A549 (cell line): ENCODE data around the gene CA11. TPM values are rescaled to one million over a fixed set of nuclear protein-coding genes. Genes with fewer than 3 reads are reported as not detected.

Experiments used
- ATAC-seq, 2 experiments: fragments of 200-7000 bp in 1 of 2; fragments of >200 bp in 1 of 2; cut with Nextera tagmentation in 1 of 2; cut with Tn5 transposase in 1 of 2; 3 replicates each; pipeline versions ENCODE4 v1.8.0 to v1.9.1; 2018 to 2020; ENCODE audit warnings: mild to moderate bottlenecking in 1 of 2, moderate library complexity in 1 of 2
- CTCF ChIA-PET: fragments of 300-600 bp; sonication (Branson Sonifier 250); formaldehyde crosslinking; extraction: SDS; loops from one replicate; lab custom pipeline; 2021; ENCODE audit warnings: antibody characterized with exemption, inconsistent platforms; lab: Yijun Ruan, JAX
- POLR2A ChIA-PET: fragments of 350-600 bp; formaldehyde crosslinking; extraction: SDS; loops from one replicate; lab custom pipeline; 2021; ENCODE audit warnings: antibody characterized with exemption, inconsistent platforms; lab: Yijun Ruan, JAX
- DNase-seq, 2 experiments: peaks; one replicate each; pipeline versions ENCODE4 v3.0.0 to v3.0.0-alpha.2; 2011 to 2016; ENCODE audit warnings: low read depth in 1 of 2, low spot score in 1 of 2
- FAIRE-seq: peaks from 2 replicates; lab custom pipeline; 2011; peaks lifted over from hg19 to GRCh38; lab: Jason Lieb, UNC
- H3K27ac ChIP-seq, 2 experiments: fragments of >200 bp; sonication (Bioruptor Twin); formaldehyde crosslinking; 3 replicates each; pipeline ENCODE4 v1.5.1; 2016 to 2017
- H3K4me1 ChIP-seq: fragments of >200 bp; sonication (Bioruptor Twin); formaldehyde crosslinking; 3 replicates; pipeline ENCODE4 v1.6.1; 2016
- H3K4me2 ChIP-seq: fragments of >200 bp; sonication (Bioruptor Twin); formaldehyde crosslinking; 3 replicates; pipeline ENCODE4 v1.6.1; 2016
- H3K4me3 ChIP-seq: fragments of >200 bp; sonication (Bioruptor Twin); formaldehyde crosslinking; 3 replicates; pipeline ENCODE4 v1.5.1; 2016
- H3K9me3 ChIP-seq: fragments of >200 bp; sonication (Bioruptor Twin); formaldehyde crosslinking; 3 replicates; pipeline ENCODE4 v1.6.1; 2016
- BHLHE40 ChIP-seq: IDR thresholded peaks from 2 replicates; pipeline ENCODE4 v1.6.1; 2012; ENCODE audit warnings: low read depth, low read length, inconsistent platforms
- CEBPB ChIP-seq, 2 experiments: fragments of >200 bp in 1 of 2; sonication (Bioruptor Twin) in 1 of 2; formaldehyde crosslinking in 1 of 2; IDR thresholded peaks; 2 replicates each; pipeline ENCODE4 v1.6.1; 2012 to 2016
- CHD2 ChIP-seq: fragments of 150-350 bp; IDR thresholded peaks from 2 replicates; pipeline ENCODE4 v1.6.1; 2014; ENCODE audit warnings: low read length; ENCODE audit not compliant: partially characterized antibody
- EHMT2 ChIP-seq: fragments of 200-600 bp; sonication (generic); IDR thresholded peaks from 2 replicates; pipeline ENCODE4 v1.6.1; 2016; ENCODE audit warnings: antibody characterized with exemption, low read depth, mild to moderate bottlenecking, moderate library complexity
- EP300 ChIP-seq, 2 experiments: fragments of >200 bp; sonication (Bioruptor Twin); formaldehyde crosslinking; IDR thresholded peaks; 2 replicates in 1 of 2; 3 replicates in 1 of 2; pipeline ENCODE4 v1.6.1; 2016 to 2017
- ESRRA ChIP-seq: fragments of 150-350 bp; IDR thresholded peaks from 2 replicates; pipeline ENCODE4 v1.6.1; 2014; ENCODE audit warnings: mild to moderate bottlenecking, low read length, borderline replicate concordance
- FOSB ChIP-seq: fragments of 250-450 bp; sonication (Bioruptor Pico); IDR thresholded peaks from 2 replicates; pipeline ENCODE4 v1.5.0; 2020; ENCODE audit warnings: mild to moderate bottlenecking, moderate library complexity
- GATA3 ChIP-seq: IDR thresholded peaks from 2 replicates; pipeline ENCODE4 v1.6.1; 2012; ENCODE audit warnings: borderline replicate concordance
- HDAC2 ChIP-seq: fragments of 200-600 bp; sonication (generic); IDR thresholded peaks from 2 replicates; pipeline ENCODE4 v1.6.1; 2016
- HEYL ChIP-seq: fragments of 250-450 bp; sonication (Bioruptor Pico); IDR thresholded peaks from 2 replicates; pipeline ENCODE4 v1.8.0; 2021; ENCODE audit warnings: mild to moderate bottlenecking, moderate library complexity
- JUN ChIP-seq, 2 experiments: fragments of >200 bp; sonication (Bioruptor Twin); formaldehyde crosslinking; IDR thresholded peaks; 2 replicates in 1 of 2; 3 replicates in 1 of 2; pipeline ENCODE4 v1.6.1; 2016 to 2017
- JUNB ChIP-seq: fragments of >200 bp; sonication (Bioruptor Twin); formaldehyde crosslinking; IDR thresholded peaks from 2 replicates; pipeline ENCODE4 v1.6.1; 2016
- MAFK ChIP-seq: fragments of 450-650 bp; IDR thresholded peaks from 2 replicates; pipeline ENCODE4 v1.6.1; 2014; ENCODE audit not compliant: partially characterized antibody
- MAZ ChIP-seq: fragments of 150-350 bp; IDR thresholded peaks from 2 replicates; pipeline ENCODE4 v1.6.1; 2014; ENCODE audit warnings: antibody characterized with exemption, low read depth, low read length, borderline replicate concordance
- MYC ChIP-seq: IDR thresholded peaks from 2 replicates; pipeline ENCODE4 v1.6.1; 2012; ENCODE audit warnings: mild to moderate bottlenecking, inconsistent platforms, low read length, improper control_type of control experiment, borderline replicate concordance
- NPAS2 ChIP-seq: fragments of 250-450 bp; sonication (Bioruptor Pico); IDR thresholded peaks from 2 replicates; pipeline ENCODE4 v1.8.0; 2022; ENCODE audit warnings: mild to moderate bottlenecking, moderate library complexity, borderline replicate concordance
- NR3C1 ChIP-seq: fragments of >200 bp; sonication (Bioruptor Twin); formaldehyde crosslinking; IDR thresholded peaks from 3 replicates; pipeline ENCODE4 v1.6.1; 2017
- PHF8 ChIP-seq: fragments of 200-600 bp; sonication (generic); IDR thresholded peaks from 2 replicates; pipeline ENCODE4 v1.6.1; 2016; ENCODE audit warnings: low read depth, mild to moderate bottlenecking, antibody characterized with exemption, moderate library complexity, borderline replicate concordance
- POLR2A ChIP-seq: IDR thresholded peaks from 2 replicates; pipeline ENCODE4 v1.6.1; 2012; ENCODE audit warnings: mild to moderate bottlenecking, low read length
- POLR2AphosphoS2 ChIP-seq: conservative IDR thresholded peaks from 2 replicates; pipeline ENCODE4 v1.6.1; 2012; ENCODE audit warnings: low read length, improper control_type of control experiment, inconsistent platforms
- RAD21 ChIP-seq, 2 experiments: fragments of >200 bp in 1 of 2; sonication (Bioruptor Twin) in 1 of 2; formaldehyde crosslinking in 1 of 2; IDR thresholded peaks in 1 of 2; conservative IDR thresholded peaks in 1 of 2; 2 replicates in 1 of 2; 3 replicates in 1 of 2; pipeline ENCODE4 v1.6.1; 2012 to 2018; ENCODE audit warnings: inconsistent platforms in 1 of 2
- RCOR1 ChIP-seq: fragments of 150-350 bp; IDR thresholded peaks from 2 replicates; pipeline ENCODE4 v1.6.1; 2014; ENCODE audit warnings: antibody characterized with exemption, low read length, low read depth
- RFX5 ChIP-seq: fragments of 450-650 bp; IDR thresholded peaks from 2 replicates; pipeline ENCODE4 v1.7.1; 2014; ENCODE audit warnings: antibody characterized with exemption, mild to moderate bottlenecking, moderate library complexity
- SMC3 ChIP-seq: fragments of >200 bp; sonication (Bioruptor Twin); formaldehyde crosslinking; IDR thresholded peaks from 3 replicates; pipeline ENCODE4 v1.6.1; 2018; ENCODE audit warnings: inconsistent platforms
- TFCP2L1 ChIP-seq: fragments of 250-450 bp; sonication (Bioruptor Pico); IDR thresholded peaks from 2 replicates; pipeline ENCODE4 v1.5.0; 2021; ENCODE audit warnings: mild to moderate bottlenecking
- TP53 ChIP-seq: fragments of 250-450 bp; sonication (Bioruptor Pico); IDR thresholded peaks from 2 replicates; pipeline ENCODE4 v1.5.0; 2021; ENCODE audit warnings: mild to moderate bottlenecking, moderate library complexity
- WGBS: methylation state at CpG from one replicate; pipeline ENCODE4 v1.1.6; 2017; ENCODE audit errors: missing lambda C conversion rate; 5-methylcytosine and 5-hydroxymethylcytosine counted together
- polyA plus RNA-seq, 4 experiments: library from polyadenylated mRNA; depleted of rRNA in 3 of 4; stranded (reverse); fragments of >200 nt; fragmentation: RNase III in 1 of 4; extraction: RNeasy Plus Mini Kit Qiagen cat#74134 plus additional on column Dnase treatment in 1 of 4; gene quantifications; 2 replicates in 3 of 4; 3 replicates in 1 of 4; pipeline ENCODE4 v1.2.3, GENCODE V29; 2011 to 2017
- TF ChIP-seq, protein P1 (sequence below): IDR thresholded peaks from 2 replicates; pipeline ENCODE4 v1.6.1; 2012; ENCODE audit warnings: low read depth, borderline replicate concordance
- TF ChIP-seq, protein P2 (sequence below): fragments of 250-450 bp; sonication (Bioruptor Pico); IDR thresholded peaks from 2 replicates; pipeline ENCODE4 v1.5.0; 2021; ENCODE audit warnings: mild to moderate bottlenecking, moderate library complexity, borderline replicate concordance
- TF ChIP-seq, protein P3 (sequence below): IDR thresholded peaks from 2 replicates; pipeline ENCODE4 v1.6.1; 2012
- TF ChIP-seq, protein P4 (sequence below): fragments of 200-600 bp; sonication (generic); IDR thresholded peaks from 2 replicates; pipeline ENCODE4 v1.6.1; 2016; ENCODE audit warnings: antibody characterized with exemption, mild to moderate bottlenecking, moderate library complexity
- TF ChIP-seq, protein P5 (sequence below): fragments of 250-450 bp; sonication (Bioruptor Pico); IDR thresholded peaks from 2 replicates; pipeline ENCODE4 v1.5.0; 2020; ENCODE audit warnings: low read depth, mild to moderate bottlenecking, moderate library complexity
- TF ChIP-seq, protein P6 (sequence below): fragments of 450-650 bp; IDR thresholded peaks from 2 replicates; pipeline ENCODE4 v1.6.1; 2014; ENCODE audit warnings: antibody characterized with exemption

The CA11 gene
- polyA plus RNA-seq, 2 of the 4 experiments (the other 2 are of a cell fraction) = 9.8 to 21.0 TPM

DNA sequence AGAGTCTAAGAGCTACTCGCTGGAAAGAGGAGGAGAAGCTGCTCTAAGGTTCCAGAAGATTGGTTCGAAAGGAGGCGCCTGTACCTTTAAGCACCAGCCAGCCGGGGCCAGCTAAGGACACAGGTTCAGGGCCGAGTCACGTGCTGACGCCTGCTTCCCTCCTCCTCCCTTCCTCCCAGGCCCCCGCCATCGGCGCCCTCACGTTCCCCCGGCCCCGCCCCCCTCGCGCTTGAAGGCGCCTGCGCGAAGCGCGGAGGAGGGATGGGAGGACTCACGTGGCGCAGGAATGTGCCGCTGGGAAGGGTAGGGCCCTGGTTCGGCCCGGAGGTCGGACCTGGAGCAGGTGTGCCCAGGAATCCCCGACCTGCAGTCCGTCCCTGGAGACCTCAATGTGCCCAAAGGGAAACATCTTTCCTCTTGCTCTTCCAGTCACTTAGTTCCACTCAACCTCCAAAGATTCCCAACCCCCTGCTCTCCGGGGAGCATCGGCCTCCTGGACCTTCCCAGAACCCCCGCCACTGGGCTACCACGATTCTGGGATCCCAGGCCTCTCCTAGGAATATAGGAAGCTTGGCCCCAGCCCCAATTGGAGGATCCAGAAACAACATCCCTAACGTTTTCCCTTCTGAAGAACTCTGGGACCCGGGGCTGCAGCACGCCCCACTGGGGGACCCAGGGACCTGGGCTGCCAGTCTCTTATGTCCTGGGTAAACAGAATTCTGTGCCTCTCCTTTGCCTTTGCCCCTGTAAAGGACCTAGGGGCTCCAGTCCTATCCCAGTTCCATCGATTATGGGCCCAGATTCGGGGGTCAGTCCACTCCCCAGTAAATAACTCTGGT lies 11.3 kb downstream of the CA11 start:
- H3K27ac ChIP-seq = peak overlapping the region; percentile 86 to 92
- peak; percentile 21 to 52 for ATAC-seq
- 4% methylated on average over 22 of the region's 37 CpGs for WGBS
- peak; percentile 91 to 99 for DNase-seq
- peak overlapping the region; percentile 71 for H3K4me3 ChIP-seq
- FAIRE-seq = peak; percentile 59
- H3K9me3 ChIP-seq = no peaks in the 10 kb centered on the region
- ChIA-PET POLR2A (interaction anchor here (0.5 to 1.5 kb wide), 5 partner anchors 11 to 78 kb away, joined by 3 to 18 read pairs (median 8); partner anchors contain the start of genes CA11, RPL18 and SPHK2), CTCF (interaction anchor here (1.3 to 2.0 kb wide), 4 partner anchors 11 to 514 kb away, joined by 3 to 5 read pairs (median 4); partner anchors contain the start of gene FAM83E)
- peaks cover 55% of the 10 kb centered on the region for H3K4me1 ChIP-seq
- H3K4me2 ChIP-seq = peak overlapping the region; percentile 100
- TF ChIP-seq, protein P1, sequence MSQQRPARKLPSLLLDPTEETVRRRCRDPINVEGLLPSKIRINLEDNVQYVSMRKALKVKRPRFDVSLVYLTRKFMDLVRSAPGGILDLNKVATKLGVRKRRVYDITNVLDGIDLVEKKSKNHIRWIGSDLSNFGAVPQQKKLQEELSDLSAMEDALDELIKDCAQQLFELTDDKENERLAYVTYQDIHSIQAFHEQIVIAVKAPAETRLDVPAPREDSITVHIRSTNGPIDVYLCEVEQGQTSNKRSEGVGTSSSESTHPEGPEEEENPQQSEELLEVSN = peak; percentile 94
- TF ChIP-seq, protein P2, sequence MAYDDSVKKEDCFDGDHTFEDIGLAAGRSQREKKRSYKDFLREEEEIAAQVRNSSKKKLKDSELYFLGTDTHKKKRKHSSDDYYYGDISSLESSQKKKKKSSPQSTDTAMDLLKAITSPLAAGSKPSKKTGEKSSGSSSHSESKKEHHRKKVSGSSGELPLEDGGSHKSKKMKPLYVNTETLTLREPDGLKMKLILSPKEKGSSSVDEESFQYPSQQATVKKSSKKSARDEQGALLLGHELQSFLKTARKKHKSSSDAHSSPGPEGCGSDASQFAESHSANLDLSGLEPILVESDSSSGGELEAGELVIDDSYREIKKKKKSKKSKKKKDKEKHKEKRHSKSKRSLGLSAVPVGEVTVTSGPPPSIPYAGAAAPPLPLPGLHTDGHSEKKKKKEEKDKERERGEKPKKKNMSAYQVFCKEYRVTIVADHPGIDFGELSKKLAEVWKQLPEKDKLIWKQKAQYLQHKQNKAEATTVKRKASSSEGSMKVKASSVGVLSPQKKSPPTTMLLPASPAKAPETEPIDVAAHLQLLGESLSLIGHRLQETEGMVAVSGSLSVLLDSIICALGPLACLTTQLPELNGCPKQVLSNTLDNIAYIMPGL = no peak
- TF ChIP-seq MYC (peak; percentile 67), MAFK (no peak), GATA3 (no peak; the same call in 1 of the 2 replicates), TFCP2L1 (CRISPR knock-in tag) (0 out of 2 replicates have a peak, but pooled peaks have one; percentile 32), FOSB (CRISPR knock-in tag) (0 out of 2 replicates have a peak, but pooled peaks have one; percentile 38), PHF8 (no peak), POLR2AphosphoS2 (no peak), CHD2 (peak; percentile 59), NPAS2 (peak; percentile 94), EP300 (IDR thresholded peaks at IDR 0.05) (peak in 1 of 2 experiments; percentile 49; a peak in 1 of 5 replicates), ESRRA (no peak), HEYL (CRISPR knock-in tag) (no peak), RCOR1 (0 out of 2 replicates have a peak, but pooled peaks have one; percentile 43), NR3C1 (no peak), SMC3 (no peak), POLR2A (peak; percentile 67), TP53 (CRISPR knock-in tag) (no peak), HDAC2 (no peak), MAZ (peak; percentile 96), RFX5 (no peak), JUNB (no peak), BHLHE40 (peak; percentile 98), JUN (IDR thresholded peaks at IDR 0.05) (peak; percentile 73 to 86; a peak in 4 of 5 replicates), CEBPB (IDR thresholded peaks at IDR 0.05) (no peak), RAD21 (conservative IDR thresholded peaks at IDR 0.05 in 1 of 2, IDR thresholded peaks at IDR 0.05 in 1 of 2) (no peak), EHMT2 (no peak)
- TF ChIP-seq, protein P3, sequence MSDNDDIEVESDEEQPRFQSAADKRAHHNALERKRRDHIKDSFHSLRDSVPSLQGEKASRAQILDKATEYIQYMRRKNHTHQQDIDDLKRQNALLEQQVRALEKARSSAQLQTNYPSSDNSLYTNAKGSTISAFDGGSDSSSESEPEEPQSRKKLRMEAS = peak; percentile 97; the same call in 1 of the 2 replicates
- TF ChIP-seq, protein P4, sequence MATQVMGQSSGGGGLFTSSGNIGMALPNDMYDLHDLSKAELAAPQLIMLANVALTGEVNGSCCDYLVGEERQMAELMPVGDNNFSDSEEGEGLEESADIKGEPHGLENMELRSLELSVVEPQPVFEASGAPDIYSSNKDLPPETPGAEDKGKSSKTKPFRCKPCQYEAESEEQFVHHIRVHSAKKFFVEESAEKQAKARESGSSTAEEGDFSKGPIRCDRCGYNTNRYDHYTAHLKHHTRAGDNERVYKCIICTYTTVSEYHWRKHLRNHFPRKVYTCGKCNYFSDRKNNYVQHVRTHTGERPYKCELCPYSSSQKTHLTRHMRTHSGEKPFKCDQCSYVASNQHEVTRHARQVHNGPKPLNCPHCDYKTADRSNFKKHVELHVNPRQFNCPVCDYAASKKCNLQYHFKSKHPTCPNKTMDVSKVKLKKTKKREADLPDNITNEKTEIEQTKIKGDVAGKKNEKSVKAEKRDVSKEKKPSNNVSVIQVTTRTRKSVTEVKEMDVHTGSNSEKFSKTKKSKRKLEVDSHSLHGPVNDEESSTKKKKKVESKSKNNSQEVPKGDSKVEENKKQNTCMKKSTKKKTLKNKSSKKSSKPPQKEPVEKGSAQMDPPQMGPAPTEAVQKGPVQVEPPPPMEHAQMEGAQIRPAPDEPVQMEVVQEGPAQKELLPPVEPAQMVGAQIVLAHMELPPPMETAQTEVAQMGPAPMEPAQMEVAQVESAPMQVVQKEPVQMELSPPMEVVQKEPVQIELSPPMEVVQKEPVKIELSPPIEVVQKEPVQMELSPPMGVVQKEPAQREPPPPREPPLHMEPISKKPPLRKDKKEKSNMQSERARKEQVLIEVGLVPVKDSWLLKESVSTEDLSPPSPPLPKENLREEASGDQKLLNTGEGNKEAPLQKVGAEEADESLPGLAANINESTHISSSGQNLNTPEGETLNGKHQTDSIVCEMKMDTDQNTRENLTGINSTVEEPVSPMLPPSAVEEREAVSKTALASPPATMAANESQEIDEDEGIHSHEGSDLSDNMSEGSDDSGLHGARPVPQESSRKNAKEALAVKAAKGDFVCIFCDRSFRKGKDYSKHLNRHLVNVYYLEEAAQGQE = no peak
- TF ChIP-seq, protein P5, sequence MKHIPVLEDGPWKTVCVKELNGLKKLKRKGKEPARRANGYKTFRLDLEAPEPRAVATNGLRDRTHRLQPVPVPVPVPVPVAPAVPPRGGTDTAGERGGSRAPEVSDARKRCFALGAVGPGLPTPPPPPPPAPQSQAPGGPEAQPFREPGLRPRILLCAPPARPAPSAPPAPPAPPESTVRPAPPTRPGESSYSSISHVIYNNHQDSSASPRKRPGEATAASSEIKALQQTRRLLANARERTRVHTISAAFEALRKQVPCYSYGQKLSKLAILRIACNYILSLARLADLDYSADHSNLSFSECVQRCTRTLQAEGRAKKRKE = no peak; the same call in 1 of the 2 replicates
- TF ChIP-seq, protein P6, sequence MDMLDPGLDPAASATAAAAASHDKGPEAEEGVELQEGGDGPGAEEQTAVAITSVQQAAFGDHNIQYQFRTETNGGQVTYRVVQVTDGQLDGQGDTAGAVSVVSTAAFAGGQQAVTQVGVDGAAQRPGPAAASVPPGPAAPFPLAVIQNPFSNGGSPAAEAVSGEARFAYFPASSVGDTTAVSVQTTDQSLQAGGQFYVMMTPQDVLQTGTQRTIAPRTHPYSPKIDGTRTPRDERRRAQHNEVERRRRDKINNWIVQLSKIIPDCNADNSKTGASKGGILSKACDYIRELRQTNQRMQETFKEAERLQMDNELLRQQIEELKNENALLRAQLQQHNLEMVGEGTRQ = peak; percentile 93
